Measurements from ENCODE around the gene MARS1. TPM values are rescaled to one million over a fixed set of nuclear protein-coding genes. Genes with fewer than 3 reads are reported as not detected.
A peak's percentile ranks its signal among the peaks of the same experiment; 100 is the strongest.

The MARS1 gene
- polyA plus RNA-seq, 1 donor, result 81.9 TPM

DNA sequence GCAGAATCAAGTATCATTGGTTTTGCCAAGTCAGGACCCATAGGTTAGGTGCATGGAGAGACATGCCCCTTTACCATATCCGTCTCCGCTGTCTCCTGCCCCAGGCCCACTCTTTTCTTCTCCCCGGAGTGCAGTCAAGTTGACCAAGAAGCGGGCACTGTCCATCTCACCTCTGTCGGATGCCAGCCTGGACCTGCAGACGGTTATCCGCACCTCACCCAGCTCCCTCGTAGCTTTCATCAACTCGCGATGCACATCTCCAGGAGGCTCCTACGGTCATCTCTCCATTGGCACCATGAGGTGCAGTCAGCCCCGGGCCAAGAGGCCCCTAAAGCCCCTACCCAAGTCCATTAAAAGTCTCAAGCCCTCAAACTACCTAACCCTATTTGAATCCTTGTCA lies 23.3 kb upstream of the MARS1 start:
- WGBS (ENCODE audit: insufficient coverage, low lambda C conversion rate), result no CpG with 5 or more reads among the region's 12 CpGs
- H3K27me3 ChIP-seq (ENCODE audit: control insufficient read depth, insufficient read depth, low read length), result peaks cover 13% of the 10 kb centered on the region
- no peaks in the 10 kb centered on the region for H3K36me3 ChIP-seq (ENCODE audit: control insufficient read depth, insufficient read depth, low read length)
- H3K9me3 ChIP-seq (ENCODE audit: control insufficient read depth, low read depth, low read length), result no peaks in the 10 kb centered on the region
- H3K4me1 ChIP-seq (ENCODE audit: control insufficient read depth, insufficient read depth, low read length), result peaks cover 30% of the 10 kb centered on the region
- no peak overlapping the region for H3K27ac ChIP-seq (ENCODE audit: low read length)
- no peak for DNase-seq
- no peak overlapping the region for H3K4me3 ChIP-seq (ENCODE audit: low read length)

DNA sequence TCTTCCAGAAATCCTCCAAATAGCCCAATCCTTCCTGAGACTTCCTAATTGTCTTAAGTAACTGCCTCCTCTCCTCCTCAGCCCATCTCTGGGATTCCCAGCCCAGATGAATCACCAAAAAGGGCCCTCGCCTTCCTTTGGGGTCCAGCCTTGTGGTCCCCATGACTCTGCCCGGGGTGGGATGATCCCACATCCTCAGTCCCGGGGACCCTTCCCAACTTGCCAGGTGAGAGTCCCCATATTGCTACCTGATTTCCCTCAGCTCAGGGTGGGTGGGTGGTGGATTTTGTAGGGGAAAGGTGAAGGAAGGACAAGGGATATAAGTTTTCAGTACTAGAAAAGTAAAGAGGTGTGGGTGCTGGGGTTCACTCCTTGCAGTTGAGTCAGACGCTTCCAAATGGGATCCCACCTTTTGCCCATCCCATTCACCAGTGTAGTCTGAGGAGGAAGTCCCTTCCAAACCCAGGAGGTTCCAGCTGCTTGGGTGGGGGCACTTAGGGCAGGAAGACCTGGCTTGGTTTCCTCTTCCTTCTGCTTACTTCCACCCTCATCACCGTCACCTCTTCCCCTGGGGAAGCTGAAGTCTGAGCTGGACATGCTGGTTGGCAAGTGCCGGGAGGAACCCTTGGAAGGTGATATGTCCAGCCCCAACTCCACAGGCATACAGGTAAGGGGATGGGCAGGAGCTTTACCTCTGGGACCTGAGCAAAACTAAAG lies 22.7 kb upstream of the MARS1 start:
- WGBS (ENCODE audit: insufficient coverage, low lambda C conversion rate), result no CpG with 5 or more reads among the region's 6 CpGs
- no peaks in the 10 kb centered on the region for H3K9me3 ChIP-seq (ENCODE audit: control insufficient read depth, low read depth, low read length)
- no peaks in the 10 kb centered on the region for H3K36me3 ChIP-seq (ENCODE audit: control insufficient read depth, insufficient read depth, low read length)
- no peak for DNase-seq
- no peak overlapping the region for H3K27ac ChIP-seq (ENCODE audit: low read length)
- no peak overlapping the region for H3K4me3 ChIP-seq (ENCODE audit: low read length)
- H3K4me1 ChIP-seq (ENCODE audit: control insufficient read depth, insufficient read depth, low read length), result peaks cover 32% of the 10 kb centered on the region
- H3K27me3 ChIP-seq (ENCODE audit: control insufficient read depth, insufficient read depth, low read length), result peaks cover 13% of the 10 kb centered on the region

- H3K4me3 ChIP-seq (ENCODE audit: low read length), result no peak overlapping the region
- peaks cover 5% of the 10 kb centered on the region for H3K27me3 ChIP-seq (ENCODE audit: control insufficient read depth, insufficient read depth, low read length)
- no peak for DNase-seq
- no CpG with 5 or more reads among the region's 14 CpGs for WGBS (ENCODE audit: insufficient coverage, low lambda C conversion rate)
- H3K36me3 ChIP-seq (ENCODE audit: control insufficient read depth, insufficient read depth, low read length), result no peaks in the 10 kb centered on the region
- no peak overlapping the region for H3K27ac ChIP-seq (ENCODE audit: low read length)
- no peaks in the 10 kb centered on the region for H3K9me3 ChIP-seq (ENCODE audit: control insufficient read depth, low read depth, low read length)
- H3K4me1 ChIP-seq (ENCODE audit: control insufficient read depth, insufficient read depth, low read length), result peaks cover 32% of the 10 kb centered on the region
These were observed 21.9 kb upstream of the MARS1 start for GRCh38 chr12:57465747-57466505.

GRCh38 chr12:57467212-57467874 lies 20.5 kb upstream of the MARS1 start:
- H3K36me3 ChIP-seq (ENCODE audit: control insufficient read depth, insufficient read depth, low read length), result no peaks in the 10 kb centered on the region
- peaks cover 32% of the 10 kb centered on the region for H3K4me1 ChIP-seq (ENCODE audit: control insufficient read depth, insufficient read depth, low read length)
- no peak for DNase-seq
- H3K9me3 ChIP-seq (ENCODE audit: control insufficient read depth, low read depth, low read length), result no peaks in the 10 kb centered on the region
- 80% methylated on average over 2 of the region's 12 CpGs for WGBS (ENCODE audit: insufficient coverage, low lambda C conversion rate)
- no peak overlapping the region for H3K27ac ChIP-seq (ENCODE audit: low read length)
- H3K27me3 ChIP-seq (ENCODE audit: control insufficient read depth, insufficient read depth, low read length), result no peaks in the 10 kb centered on the region
- H3K4me3 ChIP-seq (ENCODE audit: low read length), result no peak overlapping the region

DNA sequence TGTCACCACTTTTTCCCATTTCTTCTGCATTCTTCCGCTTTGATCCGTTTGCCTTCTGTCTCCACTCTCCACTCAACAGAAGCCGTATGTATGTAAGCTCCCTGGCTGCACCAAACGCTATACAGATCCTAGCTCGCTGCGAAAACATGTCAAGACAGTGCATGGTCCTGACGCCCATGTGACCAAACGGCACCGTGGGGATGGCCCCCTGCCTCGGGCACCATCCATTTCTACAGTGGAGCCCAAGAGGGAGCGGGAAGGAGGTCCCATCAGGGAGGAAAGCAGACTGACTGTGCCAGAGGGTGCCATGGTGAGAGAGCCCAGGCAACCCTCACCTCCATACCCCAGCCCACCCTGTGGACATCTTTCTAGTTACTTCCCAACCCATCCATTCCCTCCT lies 20.0 kb upstream of the MARS1 start:
- no peak overlapping the region for H3K4me3 ChIP-seq (ENCODE audit: low read length)
- H3K36me3 ChIP-seq (ENCODE audit: control insufficient read depth, insufficient read depth, low read length), result no peaks in the 10 kb centered on the region
- no peak overlapping the region for H3K27ac ChIP-seq (ENCODE audit: low read length)
- peaks cover 27% of the 10 kb centered on the region for H3K4me1 ChIP-seq (ENCODE audit: control insufficient read depth, insufficient read depth, low read length)
- no peaks in the 10 kb centered on the region for H3K9me3 ChIP-seq (ENCODE audit: control insufficient read depth, low read depth, low read length)
- no peaks in the 10 kb centered on the region for H3K27me3 ChIP-seq (ENCODE audit: control insufficient read depth, insufficient read depth, low read length)
- DNase-seq, result no peak
- WGBS (ENCODE audit: insufficient coverage, low lambda C conversion rate), result no CpG with 5 or more reads among the region's 11 CpGs

DNA sequence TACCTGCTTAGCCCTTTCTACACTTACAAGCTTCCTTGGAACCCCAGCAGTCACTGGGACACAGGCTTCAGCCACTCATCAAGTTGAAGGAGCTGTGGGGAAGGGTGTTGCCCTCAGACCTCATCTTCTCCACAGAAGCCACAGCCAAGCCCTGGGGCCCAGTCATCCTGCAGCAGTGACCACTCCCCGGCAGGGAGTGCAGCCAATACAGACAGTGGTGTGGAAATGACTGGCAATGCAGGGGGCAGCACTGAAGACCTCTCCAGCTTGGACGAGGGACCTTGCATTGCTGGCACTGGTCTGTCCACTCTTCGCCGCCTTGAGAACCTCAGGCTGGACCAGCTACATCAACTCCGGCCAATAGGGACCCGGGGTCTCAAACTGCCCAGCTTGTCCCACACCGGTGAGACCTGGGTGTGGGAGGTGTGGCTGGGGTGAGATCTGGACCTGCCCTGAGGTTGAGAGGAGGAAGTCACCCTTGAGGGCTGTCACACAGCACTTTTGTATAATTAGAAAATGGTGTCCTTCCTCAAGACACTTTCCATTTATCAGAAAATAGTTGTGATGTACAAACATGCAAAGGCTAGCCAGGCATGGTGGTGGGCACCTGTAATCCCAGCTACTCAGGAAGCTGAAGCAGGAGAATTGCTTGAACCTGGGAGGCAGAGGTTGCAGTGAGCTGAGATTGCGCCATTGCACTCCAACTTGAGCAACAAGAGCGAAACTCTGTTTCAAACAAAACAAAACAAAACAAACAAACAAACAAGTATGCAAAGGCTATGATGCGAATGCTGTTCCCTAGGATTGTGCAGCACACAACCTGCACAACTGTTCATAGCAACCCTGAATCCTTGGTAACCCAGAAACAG lies 18.3 kb upstream of the MARS1 start:
- WGBS (ENCODE audit: insufficient coverage, low lambda C conversion rate), result no CpG with 5 or more reads among the region's 10 CpGs
- Histone ChIP-seq H3K36me3 (ENCODE audit: control insufficient read depth, insufficient read depth, low read length) (no peaks in the 10 kb centered on the region), H3K4me1 (ENCODE audit: control insufficient read depth, insufficient read depth, low read length) (peaks cover 26% of the 10 kb centered on the region), H3K9me3 (ENCODE audit: control insufficient read depth, low read depth, low read length) (no peaks in the 10 kb centered on the region), H3K27ac (ENCODE audit: low read length) (no peak overlapping the region), H3K4me3 (ENCODE audit: low read length) (no peak overlapping the region), H3K27me3 (ENCODE audit: control insufficient read depth, insufficient read depth, low read length) (peaks cover 12% of the 10 kb centered on the region)
- no peak for DNase-seq

DNA sequence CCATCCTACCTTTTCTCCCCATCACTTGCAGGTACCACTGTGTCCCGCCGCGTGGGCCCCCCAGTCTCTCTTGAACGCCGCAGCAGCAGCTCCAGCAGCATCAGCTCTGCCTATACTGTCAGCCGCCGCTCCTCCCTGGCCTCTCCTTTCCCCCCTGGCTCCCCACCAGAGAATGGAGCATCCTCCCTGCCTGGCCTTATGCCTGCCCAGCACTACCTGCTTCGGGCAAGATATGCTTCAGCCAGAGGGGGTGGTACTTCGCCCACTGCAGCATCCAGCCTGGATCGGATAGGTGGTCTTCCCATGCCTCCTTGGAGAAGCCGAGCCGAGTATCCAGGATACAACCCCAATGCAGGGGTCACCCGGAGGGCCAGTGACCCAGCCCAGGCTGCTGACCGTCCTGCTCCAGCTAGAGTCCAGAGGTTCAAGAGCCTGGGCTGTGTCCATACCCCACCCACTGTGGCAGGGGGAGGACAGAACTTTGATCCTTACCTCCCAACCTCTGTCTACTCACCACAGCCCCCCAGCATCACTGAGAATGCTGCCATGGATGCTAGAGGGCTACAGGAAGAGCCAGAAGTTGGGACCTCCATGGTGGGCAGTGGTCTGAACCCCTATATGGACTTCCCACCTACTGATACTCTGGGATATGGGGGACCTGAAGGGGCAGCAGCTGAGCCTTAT lies 17.4 kb upstream of the MARS1 start:
- Histone ChIP-seq H3K4me1 (ENCODE audit: control insufficient read depth, insufficient read depth, low read length) (peaks cover 28% of the 10 kb centered on the region), H3K36me3 (ENCODE audit: control insufficient read depth, insufficient read depth, low read length) (no peaks in the 10 kb centered on the region), H3K4me3 (ENCODE audit: low read length) (no peak overlapping the region), H3K9me3 (ENCODE audit: control insufficient read depth, low read depth, low read length) (no peaks in the 10 kb centered on the region), H3K27ac (ENCODE audit: low read length) (peak overlapping the region; percentile 69), H3K27me3 (ENCODE audit: control insufficient read depth, insufficient read depth, low read length) (peaks cover 21% of the 10 kb centered on the region)
- DNase-seq, result no peak
- no CpG with 5 or more reads among the region's 14 CpGs for WGBS (ENCODE audit: insufficient coverage, low lambda C conversion rate)

DNA sequence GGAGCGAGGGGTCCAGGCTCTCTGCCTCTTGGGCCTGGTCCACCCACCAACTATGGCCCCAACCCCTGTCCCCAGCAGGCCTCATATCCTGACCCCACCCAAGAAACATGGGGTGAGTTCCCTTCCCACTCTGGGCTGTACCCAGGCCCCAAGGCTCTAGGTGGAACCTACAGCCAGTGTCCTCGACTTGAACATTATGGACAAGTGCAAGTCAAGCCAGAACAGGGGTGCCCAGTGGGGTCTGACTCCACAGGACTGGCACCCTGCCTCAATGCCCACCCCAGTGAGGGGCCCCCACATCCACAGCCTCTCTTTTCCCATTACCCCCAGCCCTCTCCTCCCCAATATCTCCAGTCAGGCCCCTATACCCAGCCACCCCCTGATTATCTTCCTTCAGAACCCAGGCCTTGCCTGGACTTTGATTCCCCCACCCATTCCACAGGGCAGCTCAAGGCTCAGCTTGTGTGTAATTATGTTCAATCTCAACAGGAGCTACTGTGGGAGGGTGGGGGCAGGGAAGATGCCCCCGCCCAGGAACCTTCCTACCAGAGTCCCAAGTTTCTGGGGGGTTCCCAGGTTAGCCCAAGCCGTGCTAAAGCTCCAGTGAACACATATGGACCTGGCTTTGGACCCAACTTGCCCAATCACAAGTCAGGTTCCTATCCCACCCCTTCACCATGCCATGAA lies 16.8 kb upstream of the MARS1 start:
- Histone ChIP-seq H3K27me3 (ENCODE audit: control insufficient read depth, insufficient read depth, low read length) (peaks cover 28% of the 10 kb centered on the region), H3K4me3 (ENCODE audit: low read length) (no peak overlapping the region), H3K9me3 (ENCODE audit: control insufficient read depth, low read depth, low read length) (no peaks in the 10 kb centered on the region), H3K27ac (ENCODE audit: low read length) (peak overlapping the region; percentile 69), H3K4me1 (ENCODE audit: control insufficient read depth, insufficient read depth, low read length) (peaks cover 31% of the 10 kb centered on the region), H3K36me3 (ENCODE audit: control insufficient read depth, insufficient read depth, low read length) (no peaks in the 10 kb centered on the region)
- DNase-seq, result peak; percentile 85 to 92
- no CpG with 5 or more reads among the region's 4 CpGs for WGBS (ENCODE audit: insufficient coverage, low lambda C conversion rate)

GRCh38 chr12:57471661-57472060 lies 16.2 kb upstream of the MARS1 start:
- DNase-seq, result no peak
- no CpG with 5 or more reads among the region's 3 CpGs for WGBS (ENCODE audit: insufficient coverage, low lambda C conversion rate)
- Histone ChIP-seq H3K4me1 (ENCODE audit: control insufficient read depth, insufficient read depth, low read length) (peaks cover 36% of the 10 kb centered on the region), H3K27ac (ENCODE audit: low read length) (peak overlapping the region; percentile 17), H3K4me3 (ENCODE audit: low read length) (no peak overlapping the region), H3K36me3 (ENCODE audit: control insufficient read depth, insufficient read depth, low read length) (no peaks in the 10 kb centered on the region), H3K27me3 (ENCODE audit: control insufficient read depth, insufficient read depth, low read length) (peaks cover 33% of the 10 kb centered on the region), H3K9me3 (ENCODE audit: control insufficient read depth, low read depth, low read length) (no peaks in the 10 kb centered on the region)

Data from large intestine (tissue), 3 donors.